Neural progenitor cell (in vitro differentiated cells): Measurements from ENCODE around the gene APOBEC3F. TPM values are rescaled to one million over a fixed set of nuclear protein-coding genes. Genes with fewer than 3 reads are reported as not detected.
"Not testable (repeated sequence)": the region's sequence is repeated elsewhere in the genome, so short reads cannot be mapped to it uniquely, and the experiment has no call there.

Experiments
- DNase-seq: peaks from one replicate; pipeline ENCODE4 v3.0.0-alpha.2; 2016; ENCODE audit warnings: low spot score
- H2AFZ ChIP-seq: fragments of 200-600 bp; sonication (generic); replicated peaks from 2 replicates; pipeline ENCODE4 v1.6.1; 2016; ENCODE audit warnings: antibody characterized with exemption
- H3F3A ChIP-seq: fragments of 200-600 bp; sonication (generic); 2 replicates; pipeline ENCODE4 v1.6.1; 2016; ENCODE audit warnings: antibody characterized with exemption, low read depth
- H3K27ac ChIP-seq: fragments of 200-600 bp; sonication (generic); 2 replicates; pipeline ENCODE4 v1.5.1; 2016; ENCODE audit warnings: mild to moderate bottlenecking
- H3K27me3 ChIP-seq: fragments of 200-600 bp; sonication (generic); 2 replicates; pipeline ENCODE4 v1.6.1; 2016; ENCODE audit warnings: mild to moderate bottlenecking, moderate library complexity
- H3K36me3 ChIP-seq: fragments of 200-600 bp; sonication (generic); 2 replicates; pipeline ENCODE4 v1.5.1; 2016
- H3K4me1 ChIP-seq: fragments of 200-600 bp; sonication (generic); 2 replicates; pipeline ENCODE4 v1.6.1; 2016; ENCODE audit warnings: mixed run types
- H3K4me2 ChIP-seq: fragments of 200-600 bp; sonication (generic); 2 replicates; pipeline ENCODE4 v1.6.1; 2016
- H3K4me3 ChIP-seq: fragments of 200-600 bp; sonication (generic); 2 replicates; pipeline ENCODE4 v1.5.1; 2016
- H3K79me2 ChIP-seq: fragments of 200-600 bp; sonication (generic); 2 replicates; pipeline ENCODE4 v1.6.1; 2016; ENCODE audit warnings: low read depth
- H3K9ac ChIP-seq: fragments of 200-600 bp; sonication (generic); 2 replicates; pipeline ENCODE4 v1.6.1; 2016
- H3K9me3 ChIP-seq: fragments of 200-600 bp; sonication (generic); 2 replicates; pipeline ENCODE4 v1.5.1; 2016; ENCODE audit warnings: low read depth
- H4K20me1 ChIP-seq: fragments of 200-600 bp; sonication (generic); 2 replicates; pipeline ENCODE4 v1.6.1; 2016; ENCODE audit warnings: low read depth
- H3K27ac Mint-ChIP-seq: 3 replicates; pipeline ENCODE4 v1.8.0; 2021; ENCODE audit warnings: mixed read lengths
- H3K27me3 Mint-ChIP-seq: 2 replicates; pipeline ENCODE4 v1.8.0; 2022; ENCODE audit warnings: low read depth, mild to moderate bottlenecking, inconsistent platforms, moderate library complexity, mixed read lengths; ENCODE audit not compliant: insufficient read depth
- H3K36me3 Mint-ChIP-seq: 3 replicates; pipeline ENCODE4 v1.8.0; 2021; ENCODE audit warnings: mixed read lengths
- H3K4me1 Mint-ChIP-seq: 3 replicates; pipeline ENCODE4 v1.8.0; 2021; ENCODE audit warnings: mixed read lengths
- H3K4me3 Mint-ChIP-seq: 3 replicates; pipeline ENCODE4 v1.8.0; 2021; ENCODE audit warnings: mild to moderate bottlenecking, moderate library complexity, mixed read lengths
- H3K9me3 Mint-ChIP-seq: 3 replicates; pipeline ENCODE4 v1.8.0; 2020; ENCODE audit warnings: mixed read lengths
- CTCF ChIP-seq: fragments of 200-600 bp; sonication (generic); IDR thresholded peaks from 2 replicates; pipeline ENCODE4 v1.5.1; 2017; ENCODE audit warnings: antibody characterized with exemption, mild to moderate bottlenecking
- EZH2 ChIP-seq: fragments of 200-600 bp; sonication (generic); IDR thresholded peaks from 2 replicates; pipeline ENCODE4 v1.6.1; 2017; ENCODE audit warnings: antibody characterized with exemption, mild to moderate bottlenecking, moderate library complexity
- EZH2phosphoT487 ChIP-seq: fragments of 200-600 bp; sonication (generic); IDR thresholded peaks from 2 replicates; pipeline ENCODE4 v1.6.1; 2017; ENCODE audit warnings: antibody characterized with exemption
- total RNA-seq: library from RNA; depleted of rRNA; stranded (reverse); fragments of >200 nt; gene quantifications from 2 replicates; pipeline ENCODE4 v1.2.3, GENCODE V29; 2015; ENCODE audit warnings: low replicate concordance

The APOBEC3F gene
- total RNA-seq, 1 donor from 2014 or later = 0.45 TPM

GRCh38 chr22:39003165-39003638 lies 37.5 kb upstream of the APOBEC3F start:
- DNase-seq = peak; percentile 88
- no peaks in the 10 kb centered on the region for H3F3A ChIP-seq
- H4K20me1 ChIP-seq = no peaks in the 10 kb centered on the region
- Mint-ChIP-seq H3K4me1 (peaks cover 12% of the 10 kb centered on the region), H3K27ac (peak overlapping the region; percentile 9), H3K4me3 (peak overlapping the region; percentile 42), H3K36me3 (no peaks in the 10 kb centered on the region), H3K9me3 (no peaks in the 10 kb centered on the region), H3K27me3 (peaks cover 5% of the 10 kb centered on the region)
- no peak overlapping the region for H3K9ac ChIP-seq
- no peaks in the 10 kb centered on the region for H3K36me3 ChIP-seq
- peak overlapping the region; percentile 95 for H2AFZ ChIP-seq
- peak; percentile 79 for TF ChIP-seq CTCF
- TF ChIP-seq EZH2 = no peak
- no peak for TF ChIP-seq EZH2phosphoT487
- no peaks in the 10 kb centered on the region for H3K27me3 ChIP-seq
- no peak overlapping the region for H3K4me3 ChIP-seq
- no peaks in the 10 kb centered on the region for H3K4me1 ChIP-seq
- no peaks in the 10 kb centered on the region for H3K9me3 ChIP-seq
- no peak overlapping the region for H3K27ac ChIP-seq
- H3K4me2 ChIP-seq = no peak overlapping the region
- no peaks in the 10 kb centered on the region for H3K79me2 ChIP-seq

- Histone ChIP-seq H3K79me2 (no peaks in the 10 kb centered on the region), H3K36me3 (no peaks in the 10 kb centered on the region), H4K20me1 (no peaks in the 10 kb centered on the region), H2AFZ (no peak overlapping the region), H3K9me3 (no peaks in the 10 kb centered on the region), H3K4me1 (no peaks in the 10 kb centered on the region), H3F3A (no peaks in the 10 kb centered on the region), H3K9ac (no peak overlapping the region), H3K4me2 (no peak overlapping the region), H3K27ac (no peak overlapping the region), H3K27me3 (no peaks in the 10 kb centered on the region), H3K4me3 (no peak overlapping the region)
- no peak overlapping the region for H3K4me3 Mint-ChIP-seq
- H3K27me3 Mint-ChIP-seq = no peaks in the 10 kb centered on the region
- no peak overlapping the region for H3K27ac Mint-ChIP-seq
- H3K36me3 Mint-ChIP-seq = no peaks in the 10 kb centered on the region
- no peak for TF ChIP-seq EZH2
- TF ChIP-seq EZH2phosphoT487 = no peak
- peaks cover 5% of the 10 kb centered on the region for H3K4me1 Mint-ChIP-seq
- no peak for DNase-seq
- H3K9me3 Mint-ChIP-seq = no peaks in the 10 kb centered on the region
These were observed 33.5 kb upstream of the APOBEC3F start for GRCh38 chr22:39007177-39007576.

- H2AFZ ChIP-seq, H4K20me1 ChIP-seq, H3K9me3 ChIP-seq, H3K4me3 ChIP-seq, H3K36me3 ChIP-seq, H3K4me3 Mint-ChIP-seq, H3K79me2 ChIP-seq, H3K9ac ChIP-seq, H3K27me3 Mint-ChIP-seq, DNase-seq, H3K27ac ChIP-seq, H3F3A ChIP-seq, H3K4me1 ChIP-seq, H3K4me2 ChIP-seq, H3K27ac Mint-ChIP-seq, H3K27me3 ChIP-seq, H3K36me3 Mint-ChIP-seq, H3K9me3 Mint-ChIP-seq: not testable (repeated sequence)
- H3K4me1 Mint-ChIP-seq = peaks cover 11% of the 10 kb centered on the region
These were observed 32.3 kb upstream of the APOBEC3F start for GRCh38 chr22:39008271-39008850.

GRCh38 chr22:39010946-39011345 lies 29.7 kb upstream of the APOBEC3F start:
- Histone ChIP-seq H3K4me2 (no peak overlapping the region), H3K27me3 (no peaks in the 10 kb centered on the region), H4K20me1 (no peaks in the 10 kb centered on the region), H3K9me3 (no peaks in the 10 kb centered on the region), H3F3A (peaks cover 9% of the 10 kb centered on the region), H3K27ac (no peak overlapping the region), H3K79me2 (no peaks in the 10 kb centered on the region), H3K36me3 (no peaks in the 10 kb centered on the region), H3K9ac (no peak overlapping the region), H3K4me1 (peaks cover 20% of the 10 kb centered on the region), H2AFZ (no peak overlapping the region), H3K4me3 (no peak overlapping the region)
- no peak for TF ChIP-seq EZH2phosphoT487
- no peak for TF ChIP-seq CTCF
- no peak for TF ChIP-seq EZH2
- DNase-seq = no peak
- H3K27me3 Mint-ChIP-seq = peaks cover 9% of the 10 kb centered on the region
- no peak overlapping the region for H3K27ac Mint-ChIP-seq
- H3K4me3 Mint-ChIP-seq = no peak overlapping the region
- peaks cover 21% of the 10 kb centered on the region for H3K4me1 Mint-ChIP-seq
- no peaks in the 10 kb centered on the region for H3K9me3 Mint-ChIP-seq
- H3K36me3 Mint-ChIP-seq = no peaks in the 10 kb centered on the region
